IPS-NIHi7 (cell line): ENCODE measurements around the gene TCEA2.
"Not testable (repeated sequence)": the region's sequence is repeated elsewhere in the genome, so short reads cannot be mapped to it uniquely, and the experiment has no call there.

ENCODE experiments used
- DNase-seq: peaks from one replicate; pipeline ENCODE4 v3.0.0; 2012; ENCODE audit warnings: mixed read lengths; ENCODE audit errors: extremely low spot score

The TCEA2 gene

DNA sequence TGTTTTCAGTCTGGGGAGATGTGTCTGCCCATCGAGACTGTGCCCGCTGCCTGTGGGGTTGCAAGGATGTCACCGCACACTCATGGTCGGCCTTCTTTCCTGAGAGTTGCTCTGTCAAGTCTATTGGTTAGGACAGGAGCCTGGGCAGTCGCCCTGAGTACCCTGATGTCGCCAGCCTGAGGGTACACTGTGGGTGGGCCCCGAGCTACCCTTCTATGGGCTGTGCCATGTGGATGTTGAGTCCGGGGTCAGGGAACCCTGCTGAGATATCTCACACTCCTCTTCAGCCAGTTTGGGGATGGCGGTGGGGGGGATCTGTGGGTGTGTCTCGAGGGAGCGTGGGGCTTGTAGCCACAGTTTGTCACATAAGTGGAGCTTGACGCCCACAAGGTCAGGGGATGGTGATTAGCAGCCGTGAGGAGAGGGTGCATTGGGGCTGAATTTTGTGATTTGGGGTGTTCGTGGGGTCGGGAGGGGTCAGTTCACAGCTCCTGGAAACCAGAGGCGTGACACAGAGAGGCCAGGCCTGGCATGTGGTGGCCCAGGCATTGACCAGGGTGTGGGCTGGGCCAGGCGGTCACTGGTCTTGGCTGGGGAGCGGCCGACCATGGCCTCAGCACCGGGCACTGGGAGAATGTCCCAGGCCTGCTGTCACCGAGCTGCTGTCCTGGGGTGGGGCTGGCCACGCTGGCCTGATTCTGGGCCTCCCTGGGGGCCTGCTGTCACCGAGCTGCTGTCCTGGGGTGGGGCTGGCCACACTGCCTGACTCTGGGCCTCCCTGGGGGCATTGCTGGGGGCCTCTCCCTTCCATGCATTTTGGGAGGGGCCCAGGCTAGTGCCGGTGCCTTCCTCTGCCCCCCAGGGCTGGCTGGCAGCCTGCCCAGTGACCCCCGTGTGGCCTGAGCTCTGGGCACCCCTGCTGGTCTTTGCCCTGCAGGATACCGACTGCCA, 46.0 kb downstream of the TCEA2 start:
- DNase-seq, result no peak

DNA sequence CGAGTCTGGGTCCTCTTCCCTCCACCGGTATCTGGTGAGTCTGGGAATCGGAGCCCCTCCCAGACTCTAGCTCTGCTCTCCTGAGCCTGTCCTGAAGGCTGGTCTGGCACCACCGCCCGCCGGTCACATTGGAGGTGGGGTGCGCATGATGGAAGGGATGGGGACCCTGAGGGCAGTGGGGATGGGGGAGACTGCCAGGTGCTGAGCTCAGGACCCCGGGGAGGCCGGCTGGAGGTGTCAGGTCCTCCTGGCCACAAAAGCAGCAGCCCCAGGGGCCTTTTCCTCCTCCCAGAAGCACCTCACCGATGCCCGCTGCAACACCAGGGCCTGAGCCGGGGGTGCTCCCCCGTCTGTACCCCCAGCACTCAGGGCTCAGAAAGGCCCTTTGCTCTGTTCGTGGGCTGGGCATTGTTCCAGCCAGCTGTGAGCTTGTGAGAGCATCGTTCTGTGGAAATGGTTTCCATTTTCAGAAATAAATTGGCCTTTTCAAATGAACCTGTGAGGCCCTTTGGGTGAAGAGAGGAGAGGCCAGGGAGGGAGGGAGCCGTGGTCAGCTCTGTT, 46.9 kb downstream of the TCEA2 start:
- no peak for DNase-seq

DNA sequence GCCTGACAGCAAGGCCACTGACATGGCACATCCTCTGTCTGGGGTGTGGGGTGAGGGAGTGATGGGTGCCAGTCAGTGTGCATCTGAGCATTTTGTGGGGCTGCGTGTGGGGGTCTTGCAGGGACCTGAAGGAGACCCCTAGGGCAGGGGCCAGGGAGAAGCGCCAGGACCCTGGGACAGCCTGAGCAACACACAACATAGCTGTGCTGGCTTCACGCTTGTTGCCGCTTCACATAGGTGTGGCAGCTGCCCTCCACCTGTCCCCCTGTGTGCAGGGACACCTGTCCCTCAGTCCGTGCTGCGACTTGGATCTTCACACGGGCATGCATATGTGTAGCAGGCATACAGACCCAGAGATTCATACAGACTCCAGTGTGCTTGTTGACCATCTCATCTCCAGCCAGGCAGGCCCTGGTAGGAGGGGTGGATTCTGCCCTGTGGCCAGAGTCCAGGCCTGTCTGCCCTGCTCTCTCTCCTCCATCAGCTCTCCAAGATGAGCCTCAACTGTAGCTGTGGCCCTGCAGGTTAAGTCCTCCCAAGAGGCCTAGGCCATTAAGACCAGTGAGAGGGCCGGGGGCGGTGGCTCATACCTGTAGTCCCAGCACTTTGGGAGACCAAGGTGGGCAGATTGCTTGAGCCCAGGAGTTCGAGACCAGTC, 47.5 kb downstream of the TCEA2 start:
- no peak for DNase-seq

DNA sequence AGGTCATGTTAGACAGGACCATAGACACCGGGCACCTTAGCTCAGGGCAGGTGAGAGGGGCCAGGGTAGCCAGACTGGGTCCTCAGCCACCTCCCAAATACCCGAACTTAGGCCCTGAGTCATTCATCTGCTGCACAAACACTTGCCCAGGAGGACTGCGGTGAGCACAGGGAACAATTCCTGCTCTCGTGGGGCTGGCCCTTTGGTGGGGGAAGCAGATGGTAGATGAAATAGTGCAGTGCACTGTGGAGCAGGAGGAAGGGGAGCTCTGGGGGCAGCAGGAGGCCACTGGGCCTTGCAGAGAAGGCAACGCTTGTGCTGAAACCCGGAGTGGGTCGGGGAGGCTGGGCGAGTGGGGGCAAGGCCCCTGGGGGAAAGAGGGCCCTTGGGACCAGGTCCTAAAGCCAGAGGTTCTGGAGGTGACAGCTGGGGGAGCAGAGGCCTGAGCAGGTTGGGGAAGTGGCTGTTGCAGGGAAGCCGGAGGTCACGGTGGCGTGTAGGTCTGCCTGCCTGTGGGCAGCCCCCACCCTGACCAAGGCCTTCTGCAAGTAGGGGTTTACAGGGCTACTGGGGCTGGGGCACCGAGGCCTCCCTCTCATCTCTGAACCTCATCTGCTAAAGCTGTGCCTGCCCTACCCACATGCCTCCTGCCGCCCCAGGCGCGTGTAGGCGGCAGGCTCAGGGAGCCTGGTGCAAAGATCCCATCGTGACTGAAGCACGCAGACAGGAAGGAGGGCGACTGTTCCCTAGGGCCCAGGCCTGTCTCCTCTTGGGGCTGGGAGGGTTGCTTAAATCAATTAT, 49.0 kb downstream of the TCEA2 start:
- no peak for DNase-seq

DNA sequence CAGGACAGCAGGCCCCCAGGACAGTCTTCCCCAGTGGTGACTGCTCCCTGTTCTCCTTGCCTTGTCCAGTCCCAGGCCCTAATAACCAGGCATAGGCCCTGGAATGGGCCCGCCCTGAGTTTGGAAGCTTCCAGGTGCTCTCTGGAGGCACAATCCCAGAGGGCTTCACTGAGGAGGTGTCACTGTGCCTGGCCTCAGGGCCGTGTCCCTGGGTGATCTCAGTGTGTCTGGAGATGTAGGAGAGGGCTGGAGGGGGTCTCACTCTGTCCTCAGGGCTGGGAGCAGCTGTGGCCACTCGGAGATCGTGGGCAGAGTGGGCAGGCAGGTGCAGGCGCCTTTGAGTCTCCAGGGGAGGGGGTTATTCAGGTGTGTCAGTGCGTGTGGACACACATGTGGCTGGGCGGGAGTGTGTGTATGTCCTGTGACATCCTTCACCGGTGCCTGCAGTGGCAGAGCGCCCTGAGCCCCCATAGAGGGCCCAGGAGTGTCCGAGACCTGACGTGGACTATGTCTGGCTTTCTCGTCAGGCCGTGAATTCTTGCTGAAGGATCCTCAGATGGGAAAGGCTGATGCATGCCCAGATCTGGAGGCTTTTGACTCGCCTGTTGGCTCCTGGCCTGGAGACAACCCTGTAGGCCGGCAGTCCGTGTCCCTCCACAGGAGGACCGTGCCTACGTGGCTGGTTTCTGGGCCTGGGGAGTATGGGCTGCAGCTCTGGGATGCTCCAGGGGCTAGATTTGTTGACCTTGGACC, 49.9 kb downstream of the TCEA2 start:
- DNase-seq, result no peak

DNA sequence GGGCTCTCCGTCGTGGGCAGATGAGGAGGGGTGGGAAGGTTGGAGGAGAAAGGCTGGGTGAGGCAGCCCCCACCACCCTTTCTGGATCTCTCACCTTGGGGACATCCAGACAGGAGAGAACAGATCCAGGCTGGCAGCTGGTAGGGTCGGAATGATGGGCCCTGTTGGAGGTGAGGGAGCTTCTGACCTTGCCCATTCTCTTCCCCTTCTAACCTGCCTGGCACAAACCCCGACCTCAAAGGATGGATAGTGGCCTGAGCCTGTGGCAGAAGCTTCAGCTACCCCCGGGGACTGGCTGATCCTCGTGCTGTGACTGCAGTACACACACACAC, 50.4 kb downstream of the TCEA2 start:
- DNase-seq, result no peak

DNA sequence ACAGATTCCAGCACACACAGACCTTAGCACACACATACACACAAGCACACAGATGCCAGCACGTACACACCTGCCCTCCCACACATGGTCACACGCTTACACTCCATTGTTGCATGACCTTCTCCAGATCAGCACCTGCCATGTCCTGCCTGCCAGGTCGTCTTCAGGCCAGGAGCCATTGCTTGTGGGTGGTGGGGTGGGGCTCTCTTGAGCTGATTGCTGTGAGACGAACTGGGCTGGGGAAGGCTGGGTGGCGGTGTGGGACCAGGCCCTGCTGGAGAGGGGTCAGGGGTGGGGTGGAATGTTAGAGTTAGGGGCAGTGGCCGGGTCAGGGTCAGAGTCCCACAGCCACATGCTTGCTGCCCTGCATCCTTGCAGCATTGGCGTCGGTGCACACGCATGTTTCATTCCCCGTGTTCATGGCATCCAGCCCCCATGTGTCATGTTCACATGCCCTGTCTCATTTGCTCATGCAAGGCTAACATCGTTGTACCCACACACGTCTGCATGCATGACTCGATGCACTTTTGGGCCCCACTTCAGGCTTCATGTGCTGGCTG, 50.9 kb downstream of the TCEA2 start:
- DNase-seq, result no peak

DNA sequence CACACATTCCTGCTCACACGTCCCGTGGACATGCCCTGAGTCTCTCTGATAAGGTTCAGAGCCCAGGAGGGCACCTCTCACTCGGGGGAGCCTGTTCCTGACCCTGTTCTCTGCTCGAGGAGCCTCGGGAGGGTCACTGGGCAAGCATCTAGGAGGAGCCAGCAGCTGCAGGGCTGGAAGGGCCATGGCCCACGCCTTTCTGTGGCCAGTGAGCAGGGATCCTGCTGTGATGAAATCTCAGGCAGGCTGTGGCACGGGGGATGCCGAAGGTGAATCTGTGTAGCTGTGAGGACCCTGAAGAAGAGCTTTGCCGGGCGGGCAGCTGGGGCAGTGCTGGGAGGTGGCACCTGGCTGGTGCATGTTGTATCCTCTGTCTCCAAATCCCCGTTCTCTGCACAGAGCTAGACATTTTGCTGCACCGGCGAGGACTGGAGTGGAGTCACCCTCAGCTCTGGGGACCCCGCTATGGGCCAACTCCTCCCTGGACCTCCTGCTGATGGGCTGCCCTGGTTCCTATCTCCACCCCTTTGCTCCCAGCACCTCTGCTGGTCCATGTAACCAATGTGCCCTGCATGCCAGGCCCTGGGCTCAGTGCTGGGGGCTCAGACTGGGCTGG, 51.5 kb downstream of the TCEA2 start:
- DNase-seq, result no peak

DNA sequence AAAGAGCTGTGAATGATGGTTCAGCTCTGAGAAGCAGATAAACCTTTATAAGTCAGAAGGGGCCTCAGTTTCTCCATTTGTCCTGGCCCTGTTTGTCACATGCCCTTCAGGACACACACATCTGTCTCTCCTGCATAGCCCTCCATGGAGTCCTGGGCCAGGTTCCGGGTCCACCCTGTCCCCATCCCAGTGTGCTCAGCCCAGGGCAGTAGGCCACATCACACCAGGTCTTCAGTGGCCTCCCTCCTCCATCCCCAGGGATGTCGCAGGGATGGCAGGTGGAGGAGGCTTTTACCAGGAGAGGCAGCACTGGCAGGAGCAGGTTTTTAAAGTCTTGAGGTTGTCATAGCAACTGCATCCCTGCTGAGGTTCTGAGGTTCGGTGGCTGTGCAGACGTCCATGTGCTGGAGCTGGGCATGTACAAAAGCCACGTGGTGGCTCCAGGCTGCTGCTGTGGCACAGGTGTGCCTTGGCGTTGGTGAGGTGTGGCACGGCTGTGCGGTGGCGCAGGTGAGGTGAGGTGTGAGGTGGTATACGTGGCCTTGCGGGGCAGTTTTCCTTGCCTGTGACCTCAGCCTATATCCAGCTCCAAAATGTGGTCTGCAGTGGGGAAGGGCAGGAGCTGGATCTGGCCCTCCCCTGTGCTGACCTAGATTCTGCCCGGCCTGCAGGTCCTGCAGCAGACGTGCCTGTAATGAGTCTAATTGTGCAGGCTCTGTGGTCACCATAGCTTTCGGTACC, 52.3 kb downstream of the TCEA2 start:
- DNase-seq, result no peak

DNA sequence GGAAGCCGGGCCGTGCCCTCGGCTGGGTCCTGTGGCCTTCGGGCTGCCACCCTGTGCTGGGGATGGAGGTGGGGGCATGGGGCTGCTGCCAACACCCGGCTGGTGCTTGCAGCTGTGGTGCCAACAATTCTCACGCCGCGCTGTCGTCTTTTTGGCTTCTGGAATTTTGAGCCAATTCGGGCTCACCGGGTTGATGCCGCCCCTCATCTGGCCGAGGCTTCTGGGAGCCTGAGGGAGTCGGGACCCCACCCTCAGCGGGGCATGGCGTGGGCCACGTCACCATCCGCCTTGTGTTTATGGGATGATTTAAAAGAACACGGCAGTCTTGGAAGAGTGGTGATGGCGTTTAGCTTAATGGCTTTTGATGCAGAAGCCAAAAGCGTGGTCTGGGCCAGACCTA, 53.0 kb downstream of the TCEA2 start:
- DNase-seq, result no peak

DNA sequence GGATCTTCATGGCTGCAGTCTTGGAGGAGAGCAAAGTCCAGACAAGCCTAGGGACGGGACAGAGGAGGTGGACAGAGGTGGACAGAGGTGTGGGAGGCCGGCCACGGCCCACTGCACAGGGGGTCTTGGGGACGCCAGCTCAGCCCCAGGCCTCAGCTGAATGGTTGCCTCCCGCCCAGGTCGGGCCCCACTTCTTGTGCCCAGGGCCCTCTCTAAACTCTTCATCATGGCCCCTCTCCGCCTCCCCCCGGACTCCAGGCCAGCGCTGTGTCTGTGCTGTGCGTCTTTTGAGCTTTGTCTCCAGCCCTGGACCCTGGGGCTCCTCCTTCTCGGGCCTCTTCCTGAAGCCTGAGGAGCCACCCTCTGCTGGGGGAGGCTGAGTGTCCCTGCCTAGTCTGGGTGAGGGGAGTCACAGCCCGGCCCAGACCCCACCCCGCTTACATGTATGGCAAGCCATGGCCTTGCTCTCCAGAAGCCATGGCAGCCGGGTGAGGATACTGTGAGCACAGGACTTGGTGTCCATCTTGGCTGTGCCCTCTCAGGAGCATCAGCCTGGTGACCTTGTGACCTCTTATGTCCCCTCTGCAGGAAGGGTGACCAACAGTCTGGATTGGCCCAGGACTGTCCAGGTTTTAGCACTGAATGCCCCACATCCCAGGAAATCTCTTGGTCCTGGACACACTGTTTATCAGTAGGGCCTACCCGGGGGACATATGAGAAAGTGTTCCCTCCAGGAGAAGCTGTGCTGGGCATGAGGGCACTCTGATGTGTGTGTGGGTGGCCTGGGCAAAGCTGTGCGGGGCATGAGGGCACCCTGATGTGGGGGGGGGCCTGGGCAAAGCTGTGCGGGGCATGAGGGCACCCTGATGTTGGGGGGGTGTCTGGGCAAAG, 53.8 kb downstream of the TCEA2 start:
- no peak for DNase-seq

DNA sequence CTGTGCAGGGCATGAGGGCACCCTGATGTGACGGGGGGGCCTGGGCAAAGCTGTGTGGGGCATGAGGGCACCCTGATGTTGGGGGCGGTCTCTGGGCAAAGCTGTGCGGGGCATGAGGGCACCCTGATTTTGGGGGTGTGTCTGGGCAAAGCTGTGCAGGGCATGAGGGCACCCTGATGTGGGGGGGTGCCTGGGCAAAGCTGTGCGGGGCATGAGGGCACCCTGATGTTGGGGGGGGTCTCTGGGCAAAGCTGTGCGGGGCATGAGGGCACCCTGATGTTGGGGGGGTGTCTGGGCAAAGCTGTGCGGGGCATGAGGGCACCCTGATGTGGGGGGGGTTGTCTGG, 54.4 kb downstream of the TCEA2 start:
- not testable (repeated sequence) for DNase-seq

DNA sequence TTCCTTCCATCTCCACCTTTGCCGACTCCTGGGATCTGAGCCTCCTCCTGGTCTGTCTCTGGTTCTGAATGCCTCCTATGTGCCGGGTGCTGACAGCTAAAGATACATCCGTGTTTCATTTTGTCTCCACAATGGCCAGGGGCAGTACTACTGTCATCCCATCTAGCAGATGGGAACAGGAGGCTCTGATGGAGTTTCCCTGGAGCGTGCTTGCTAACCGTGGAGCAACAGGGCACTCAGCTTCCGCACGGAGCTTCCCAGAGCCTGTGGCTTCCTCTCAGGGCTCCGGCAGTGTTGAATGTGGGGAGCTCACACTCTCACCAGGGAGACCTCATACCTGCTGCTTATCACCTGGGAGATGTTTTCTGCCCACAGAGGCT, 56.3 kb downstream of the TCEA2 start:
- no peak for DNase-seq

DNA sequence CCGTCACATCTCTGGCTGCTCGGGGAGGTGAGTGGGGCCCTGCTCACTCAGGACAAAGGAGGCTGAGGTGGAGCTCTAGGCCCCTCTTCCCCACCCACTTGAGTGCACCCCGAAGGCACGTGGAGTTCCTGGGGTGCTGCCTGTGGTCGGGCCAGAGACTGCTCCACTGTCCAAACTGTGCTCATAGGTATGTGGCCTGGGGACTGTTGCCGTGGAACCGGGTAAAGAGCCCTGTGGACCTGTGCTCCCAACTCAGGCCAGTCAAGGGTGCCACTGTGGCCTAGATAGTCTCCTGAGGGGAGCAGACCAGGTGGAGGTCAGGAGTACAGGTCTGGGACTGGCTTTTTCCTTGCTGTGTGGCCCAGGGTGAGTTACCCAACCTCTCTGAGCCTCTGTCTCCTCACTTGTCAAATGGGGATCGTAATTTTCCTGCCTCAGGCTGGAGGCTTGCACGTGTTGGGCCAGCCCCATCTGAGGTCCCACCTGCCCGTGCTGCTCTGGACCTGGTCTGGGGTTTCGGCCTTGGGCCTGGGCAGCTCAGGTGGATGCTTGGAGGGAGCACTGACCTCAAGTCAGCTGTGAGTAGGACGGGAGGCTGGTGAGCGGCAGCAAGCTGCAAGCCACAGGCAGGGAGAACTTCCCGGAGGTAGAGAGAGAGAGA, 56.8 kb downstream of the TCEA2 start:
- DNase-seq, result no peak

DNA sequence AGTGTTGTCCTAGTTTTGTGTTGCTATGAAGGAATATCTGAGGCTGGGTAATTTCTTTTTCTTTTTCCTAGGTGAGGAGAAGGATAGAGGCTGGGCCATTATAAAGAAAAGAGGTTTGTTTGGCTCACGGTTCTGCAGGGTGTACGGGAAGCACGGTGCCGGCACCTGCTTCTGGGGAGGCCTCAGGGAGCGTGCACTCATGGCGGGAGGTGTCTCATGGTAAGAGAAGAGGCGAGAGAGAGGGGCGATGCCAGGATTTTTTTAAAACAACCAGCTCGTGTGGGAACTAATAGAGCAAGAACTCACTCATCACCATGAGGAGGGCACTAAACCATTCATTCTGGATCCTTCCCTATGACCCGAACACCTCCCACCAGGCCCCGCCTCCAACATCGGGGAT, 58.6 kb downstream of the TCEA2 start:
- no peak for DNase-seq
